ENCODE data around the gene FBXW9.
"Not testable (repeated sequence)": the region's sequence is repeated elsewhere in the genome, so short reads cannot be mapped to it uniquely, and the experiment has no call there.

FBXW9 gene

GRCh38 chr19:12715102-12715501 is 18.7 kb upstream of the FBXW9 start:
- no peak for DNase-seq

DNA sequence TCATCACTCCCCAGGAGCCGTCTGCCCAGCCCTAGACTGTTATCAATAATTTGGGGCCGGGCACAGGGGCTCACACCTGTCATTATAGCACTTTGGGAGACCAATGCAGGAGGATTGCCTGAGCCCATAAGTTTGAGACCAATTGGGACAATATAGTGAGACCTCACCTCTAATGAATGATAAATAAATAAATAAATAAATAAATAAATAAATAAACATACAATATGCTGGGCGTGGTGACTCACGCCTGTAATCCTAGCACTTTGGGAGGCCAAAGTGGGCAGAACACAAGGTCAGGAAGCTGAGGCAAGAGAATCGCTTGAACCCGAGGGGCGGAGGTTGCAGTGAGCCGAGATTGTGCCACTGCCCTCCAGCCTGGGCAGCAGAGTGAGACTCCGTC is 16.9 kb upstream of the FBXW9 start:
- not testable (repeated sequence) for DNase-seq

GRCh38 chr19:12712077-12712476 is 15.6 kb upstream of the FBXW9 start:
- DNase-seq, result not testable (repeated sequence)

DNA sequence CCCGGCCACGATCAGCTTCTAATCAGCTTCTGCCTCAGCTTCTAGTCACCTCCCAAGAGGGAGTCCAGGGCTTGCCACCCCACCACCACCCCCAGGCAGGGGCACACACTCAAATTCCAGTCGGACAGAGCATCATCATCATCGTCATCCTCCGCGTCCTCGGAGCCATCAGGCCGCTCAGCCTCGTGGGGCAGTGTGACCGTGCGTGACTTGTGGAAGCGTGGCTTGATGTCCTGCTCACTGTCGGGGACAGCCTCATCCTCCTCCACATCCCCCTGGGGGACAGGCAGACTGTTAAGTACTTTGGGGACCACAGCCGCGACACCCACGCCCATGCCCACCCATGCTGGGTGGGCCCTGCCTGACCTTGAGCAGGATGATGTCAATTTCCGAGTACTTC is 14.8 kb upstream of the FBXW9 start:
- DNase-seq, result no peak

- no peak for DNase-seq
These were observed 12.2 kb upstream of the FBXW9 start for GRCh38 chr19:12708641-12709040.

DNA sequence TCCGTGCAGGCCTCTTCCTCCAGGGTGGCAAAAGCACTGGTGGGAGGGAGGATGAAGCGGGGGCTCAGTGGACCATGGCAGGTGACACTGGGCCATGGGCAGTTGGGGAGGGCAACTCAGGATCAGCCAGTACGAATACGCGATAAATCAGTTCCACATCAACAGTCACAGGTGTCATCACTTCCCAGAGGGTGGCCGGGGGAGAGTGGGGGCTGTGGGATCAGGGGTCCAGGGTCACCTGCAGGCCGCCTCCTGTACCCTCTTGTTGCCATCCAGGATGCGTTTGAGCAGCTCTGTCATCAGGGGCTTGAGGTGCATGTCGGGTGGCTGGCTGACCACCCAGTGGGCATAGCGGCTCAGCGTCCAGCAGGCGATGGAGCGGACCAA is 9.9 kb upstream of the FBXW9 start:
- no peak for DNase-seq

GRCh38 chr19:12705654-12706331 is 9.4 kb upstream of the FBXW9 start:
- DNase-seq, result no peak

GRCh38 chr19:12705169-12705568 is 8.7 kb upstream of the FBXW9 start:
- no peak for DNase-seq

DNA sequence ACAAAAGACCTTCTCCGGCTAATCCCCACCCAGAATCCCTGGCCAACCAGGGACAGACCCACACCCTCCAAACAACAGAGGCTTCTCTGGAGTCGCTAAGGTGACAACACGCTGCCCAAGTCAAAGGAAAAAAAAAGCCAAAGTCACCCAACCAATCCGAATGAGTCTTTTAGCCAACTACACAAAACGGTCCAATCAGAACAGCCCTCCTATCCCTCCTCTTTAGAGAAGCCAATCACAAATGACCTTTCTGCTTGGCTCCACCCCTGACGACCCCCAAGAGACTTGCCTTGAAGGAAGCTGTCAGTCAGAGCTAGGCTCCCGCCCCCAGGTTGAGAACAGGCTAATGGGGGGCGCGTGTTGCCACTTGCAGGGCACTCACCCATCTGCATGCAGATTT is 6.6 kb upstream of the FBXW9 start:
- DNase-seq, result peak; percentile 14

- no peak for DNase-seq
These were observed 5.3 kb upstream of the FBXW9 start for GRCh38 chr19:12701596-12702282.

- no peak for DNase-seq
These were observed 1.7 kb upstream of the FBXW9 start for GRCh38 chr19:12698138-12698537.

DNA sequence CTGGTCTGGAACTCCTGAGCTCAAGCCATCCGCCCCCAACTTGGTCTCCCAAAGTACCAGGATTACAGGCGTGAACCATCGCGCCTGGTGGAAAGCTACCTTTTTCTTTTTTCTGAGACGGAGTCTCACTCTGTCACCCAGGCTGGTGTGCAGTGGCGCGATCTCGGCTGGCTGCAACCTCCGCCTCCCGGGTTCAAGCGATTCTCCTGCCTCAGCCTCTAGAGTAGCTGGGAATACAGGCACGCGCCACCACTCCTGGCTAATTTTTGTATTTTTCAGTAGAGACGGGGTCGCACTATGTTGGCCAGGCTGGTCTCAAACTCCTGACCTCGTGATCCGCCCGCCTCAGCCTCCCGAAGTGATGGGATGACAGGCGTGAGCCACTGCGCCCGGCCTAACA is 994 bp upstream of the FBXW9 start:
- not testable (repeated sequence) for DNase-seq

- DNase-seq, result no peak
These were observed 450 bp downstream of the FBXW9 start for GRCh38 chr19:12695997-12696365.

DNA sequence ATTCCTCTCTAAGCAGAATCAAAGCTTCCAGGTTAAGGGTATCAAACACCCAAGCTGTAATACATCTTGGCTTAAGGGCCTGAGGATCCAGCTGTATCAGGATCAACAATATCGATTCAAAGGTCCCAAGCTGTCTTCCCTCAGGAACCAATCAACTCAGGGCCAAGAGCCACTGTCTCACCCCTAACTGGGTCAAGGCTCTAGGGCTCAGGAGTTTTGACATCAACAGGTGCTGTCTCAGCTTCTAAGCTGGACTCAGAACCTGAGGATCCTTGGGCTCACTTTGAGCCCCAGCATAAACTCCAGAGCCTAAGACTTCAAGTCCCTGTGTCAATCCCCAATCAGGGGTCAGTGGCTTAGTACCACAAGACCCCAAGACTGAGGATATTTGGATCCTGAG is 917 bp downstream of the FBXW9 start:
- DNase-seq, result no peak

GRCh38 chr19:12695096-12695495 is 1.3 kb downstream of the FBXW9 start:
- no peak for DNase-seq

DNA sequence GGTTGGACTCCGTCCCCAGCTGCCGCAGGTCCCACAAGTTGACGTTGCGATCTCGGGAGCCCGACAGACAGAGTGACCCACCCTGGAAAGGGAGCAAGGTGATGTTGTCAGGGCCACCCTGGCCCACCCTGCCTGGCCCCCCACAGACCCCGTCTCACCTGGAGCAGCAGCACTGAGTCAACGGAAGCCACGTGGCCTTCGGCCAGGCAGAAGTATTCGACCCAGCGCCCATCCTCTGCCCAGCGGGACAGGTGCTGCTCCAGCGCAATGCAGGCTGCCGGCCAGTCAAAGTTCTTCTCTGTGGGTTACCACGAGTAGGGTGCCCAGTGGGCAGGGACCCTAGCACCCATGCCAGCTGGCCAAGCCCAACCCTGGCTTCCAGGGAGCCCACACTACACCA is 1.8 kb downstream of the FBXW9 start:
- no peak for DNase-seq

DNA sequence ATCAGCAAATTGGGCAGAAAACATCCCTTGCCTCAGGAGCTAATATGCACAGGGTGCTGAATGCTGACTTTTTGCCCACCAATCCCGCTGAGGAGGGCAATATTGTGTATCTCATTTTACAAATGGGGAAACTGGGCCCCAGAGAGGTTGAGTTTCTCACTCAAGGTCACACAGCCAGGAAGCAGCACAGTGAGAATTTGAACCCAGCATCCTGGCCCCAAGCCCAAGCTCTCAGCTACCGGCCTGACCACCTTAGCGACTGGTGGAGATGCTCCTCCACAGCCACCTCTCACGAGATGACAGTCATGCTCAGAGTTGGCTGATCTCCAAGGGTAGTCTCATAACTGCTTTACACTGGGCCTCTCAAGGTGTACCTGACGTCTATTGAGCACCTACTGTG is 3.5 kb downstream of the FBXW9 start:
- no peak for DNase-seq

DNA sequence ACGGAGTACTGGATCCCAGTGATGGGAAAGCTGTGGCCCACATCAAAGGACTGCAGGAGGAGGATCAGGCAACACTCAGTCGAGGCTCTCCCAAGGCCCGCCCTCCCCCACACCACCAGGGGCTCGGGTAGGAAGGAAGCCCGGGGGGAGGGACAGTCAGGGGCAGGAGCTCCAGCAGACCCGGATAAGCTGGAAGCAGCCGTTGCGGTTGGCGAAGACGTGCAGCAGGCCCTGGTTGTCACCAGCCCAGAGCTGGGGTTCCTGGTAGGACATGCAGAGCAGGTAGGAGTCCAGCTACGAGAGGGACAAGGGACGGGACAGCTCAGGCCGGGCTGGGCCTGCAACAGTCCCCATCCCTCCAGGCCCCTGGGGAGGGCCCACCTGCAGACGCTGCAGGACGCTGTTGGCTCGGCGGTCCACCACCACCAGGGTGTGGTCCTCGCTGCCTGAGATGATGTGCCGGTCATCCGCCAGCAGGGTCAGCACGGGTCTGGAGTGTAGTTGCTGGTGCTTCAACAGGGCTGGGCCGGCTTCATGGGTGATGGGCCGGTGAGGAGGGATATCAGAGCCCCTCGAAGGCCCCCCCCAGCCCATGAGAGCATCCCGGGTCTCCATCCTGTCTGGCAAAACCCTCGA is 6.7 kb downstream of the FBXW9 start:
- no peak for DNase-seq

- DNase-seq, result no peak
These were observed 7.4 kb downstream of the FBXW9 start for GRCh38 chr19:12689012-12689411.

DNA sequence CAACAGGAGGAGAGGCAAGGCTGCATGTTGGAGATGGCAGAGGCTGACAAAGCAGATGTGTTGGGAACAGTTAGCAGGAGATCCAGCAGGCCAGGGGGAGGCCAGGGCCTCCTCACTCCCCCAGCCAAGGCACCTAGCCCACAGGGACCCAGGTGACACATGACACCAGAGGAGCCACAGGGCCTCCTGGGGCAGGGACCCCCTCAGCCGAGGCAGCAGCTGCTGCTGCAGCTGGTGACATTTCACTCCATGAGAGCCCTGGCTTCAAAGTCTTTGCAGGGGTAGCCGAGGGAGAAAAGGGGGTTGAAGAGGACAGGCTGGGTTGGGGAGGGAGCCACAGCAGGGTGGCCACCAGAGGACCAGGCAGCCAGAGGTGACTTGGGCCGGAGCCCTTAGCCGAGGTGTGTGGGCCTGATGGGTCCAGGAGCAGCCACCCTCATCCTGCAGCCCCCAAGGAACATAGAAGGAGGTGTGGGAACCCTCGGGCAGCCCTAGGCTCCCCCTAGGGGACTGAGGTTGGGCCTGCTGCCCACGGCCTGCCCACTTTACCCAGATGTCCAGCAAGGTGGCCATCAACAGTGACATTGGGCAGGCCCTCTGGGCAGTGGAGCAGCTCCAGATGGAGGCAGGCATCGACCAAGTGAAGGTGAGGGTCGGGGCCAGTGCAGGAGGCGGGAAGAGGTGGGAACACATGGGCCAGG is 8.8 kb downstream of the FBXW9 start, which contains the start of gene GNG14:
TSS of gene GNG14 (plus strand) at position 503 of the 701 bp plus-strand sequence. CDS start at position 554, 51 bp downstream.
- DNase-seq, result no peak

- DNase-seq, result no peak
These were observed 10.6 kb downstream of the FBXW9 start for GRCh38 chr19:12685831-12686230.

DNA sequence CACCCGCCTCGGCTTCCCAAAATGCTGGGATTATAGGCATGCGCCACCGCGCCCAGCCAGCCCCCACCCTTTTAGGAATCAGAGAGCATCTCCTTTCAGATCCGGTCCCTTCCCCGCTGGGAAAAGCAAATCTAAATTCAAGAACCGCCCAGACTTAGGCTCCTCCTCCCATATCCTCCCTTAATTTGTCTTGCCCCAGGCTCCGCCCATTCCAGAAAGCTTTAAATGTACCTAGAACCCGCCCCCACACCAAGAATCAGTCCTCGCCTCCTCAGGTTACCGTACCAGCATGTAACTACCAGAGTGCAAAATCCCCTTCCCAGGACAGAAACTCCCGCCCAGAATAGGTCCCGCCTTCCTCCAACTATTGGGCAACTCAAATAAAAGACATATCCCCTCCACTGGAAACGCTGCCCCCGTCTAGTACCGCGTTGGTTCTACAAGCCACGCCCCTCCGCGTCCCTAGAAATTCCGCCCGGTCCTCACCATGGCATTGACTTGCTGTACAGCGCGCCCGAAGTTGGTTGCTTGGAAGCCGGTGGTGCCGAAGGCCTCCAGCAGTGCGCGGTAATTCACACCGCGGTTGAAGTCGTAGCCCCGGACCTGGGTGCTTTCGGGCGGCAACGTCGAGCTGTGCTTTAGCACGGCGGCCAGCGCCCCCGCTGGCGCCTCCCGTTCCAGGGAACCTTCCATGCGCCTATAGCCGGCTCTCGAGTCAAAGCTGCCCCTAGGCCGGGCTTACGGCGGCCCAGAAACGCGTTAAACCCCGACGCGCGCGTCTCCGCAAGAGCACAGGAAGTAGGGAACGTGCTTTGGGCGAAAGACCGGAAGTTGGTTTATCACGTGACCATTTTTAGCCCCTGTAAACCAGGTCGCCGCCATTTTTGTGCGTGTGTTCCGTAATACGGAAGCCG is 15.1 kb downstream of the FBXW9 start, which contains the start of gene DHPS:
TSS of gene DHPS (minus strand) at position 807 of the 914 bp plus-strand sequence. CDS start at position 693, 114 bp downstream.
- peak; percentile 97 for DNase-seq
